NK-92 (cell line): ENCODE measurements around the gene PLAAT3.
"Not testable (repeated sequence)": the region's sequence is repeated elsewhere in the genome, so short reads cannot be mapped to it uniquely, and the experiment has no call there.

ENCODE experiments used
- DNase-seq: peaks from one replicate; lab custom pipeline; 2025; ENCODE audit not compliant: unreplicated experiment; lab: John Stamatoyannopoulos, UW

Gene PLAAT3

GRCh38 chr11:63609536-63609935 lies 4.7 kb downstream of the PLAAT3 start:
- no peak for DNase-seq

GRCh38 chr11:63608353-63609345 lies 5.6 kb downstream of the PLAAT3 start:
- DNase-seq: no peak

- DNase-seq: no peak
Observed at GRCh38 chr11:63603180-63603518, 11.1 kb downstream of the PLAAT3 start.

- DNase-seq: not testable (repeated sequence)
Observed at GRCh38 chr11:63602290-63603179, 11.7 kb downstream of the PLAAT3 start.

GRCh38 chr11:63599211-63600122 lies 14.8 kb downstream of the PLAAT3 start:
- DNase-seq: no peak

- no peak for DNase-seq
Observed at GRCh38 chr11:63598556-63598955, 15.7 kb downstream of the PLAAT3 start.

- no peak for DNase-seq
Observed at GRCh38 chr11:63595296-63595695, 18.9 kb downstream of the PLAAT3 start.

- no peak for DNase-seq
Observed at GRCh38 chr11:63592975-63593395, 21.2 kb downstream of the PLAAT3 start.

GRCh38 chr11:63590024-63590788 lies 24.0 kb downstream of the PLAAT3 start:
- DNase-seq: no peak

GRCh38 chr11:63589000-63589399 lies 25.2 kb downstream of the PLAAT3 start:
- DNase-seq: no peak

- DNase-seq: no peak
Observed at GRCh38 chr11:63586451-63587166, 27.6 kb downstream of the PLAAT3 start.

- no peak for DNase-seq
Observed at GRCh38 chr11:63583357-63583677, 30.9 kb downstream of the PLAAT3 start.

- DNase-seq: not testable (repeated sequence)
Observed at GRCh38 chr11:63581224-63581623, 33.0 kb downstream of the PLAAT3 start.

- not testable (repeated sequence) for DNase-seq
Observed at GRCh38 chr11:63578882-63579281, 35.4 kb downstream of the PLAAT3 start.

GRCh38 chr11:63574856-63575602 lies 39.2 kb downstream of the PLAAT3 start:
- no peak for DNase-seq

- DNase-seq: no peak
Observed at GRCh38 chr11:63573881-63574855, 40.1 kb downstream of the PLAAT3 start.

- no peak for DNase-seq
Observed at GRCh38 chr11:63572026-63572688, 42.1 kb downstream of the PLAAT3 start.
